Epithelial cell of prostate (primary cell): ENCODE results near the gene RSPH6A.

Experiments used
- DNase-seq: peaks from one replicate; pipeline ENCODE4 v3.0.0-alpha.2; 2011; ENCODE audit warnings: low read depth, low spot score
- H3K27ac ChIP-seq: fragments of 450-650 bp; 2 replicates; pipeline ENCODE4 v1.5.1; 2017; ENCODE audit warnings: mild to moderate bottlenecking

The RSPH6A gene

DNA sequence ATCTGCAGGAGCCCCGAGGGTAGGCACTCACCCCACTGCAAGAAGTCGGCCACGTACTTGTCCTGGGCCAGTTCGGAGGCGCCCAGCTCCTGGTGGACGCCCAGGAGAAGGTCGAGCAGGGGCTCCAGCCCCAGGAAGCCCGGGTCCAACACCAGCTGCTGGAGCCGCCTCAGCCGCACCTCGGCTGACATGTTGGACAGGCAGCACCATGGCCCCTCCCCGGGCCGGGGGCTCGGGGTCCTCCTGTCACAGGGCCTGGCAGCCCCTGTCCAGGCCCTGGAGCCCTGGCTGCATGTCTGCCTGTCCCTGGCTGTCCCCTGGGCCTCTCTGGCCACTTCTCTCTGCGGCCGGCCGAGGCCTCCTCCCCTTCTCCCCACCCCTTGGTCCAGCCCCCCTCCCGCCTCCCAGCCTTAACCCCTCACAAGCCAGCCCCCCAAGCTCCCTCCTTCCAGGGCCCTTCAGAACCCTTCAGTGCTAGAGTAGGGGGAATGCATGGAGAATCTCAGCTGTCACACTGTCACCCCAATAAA is 32.9 kb downstream of the RSPH6A start, which contains the start of gene DMPK:
TSS of gene DMPK (minus strand) at position 329 of the 530 bp plus-strand sequence. CDS start at position 191, 138 bp downstream.
- no peak for DNase-seq
- H3K27ac ChIP-seq = peak within 1 kb of the TSS; percentile 24

DNA sequence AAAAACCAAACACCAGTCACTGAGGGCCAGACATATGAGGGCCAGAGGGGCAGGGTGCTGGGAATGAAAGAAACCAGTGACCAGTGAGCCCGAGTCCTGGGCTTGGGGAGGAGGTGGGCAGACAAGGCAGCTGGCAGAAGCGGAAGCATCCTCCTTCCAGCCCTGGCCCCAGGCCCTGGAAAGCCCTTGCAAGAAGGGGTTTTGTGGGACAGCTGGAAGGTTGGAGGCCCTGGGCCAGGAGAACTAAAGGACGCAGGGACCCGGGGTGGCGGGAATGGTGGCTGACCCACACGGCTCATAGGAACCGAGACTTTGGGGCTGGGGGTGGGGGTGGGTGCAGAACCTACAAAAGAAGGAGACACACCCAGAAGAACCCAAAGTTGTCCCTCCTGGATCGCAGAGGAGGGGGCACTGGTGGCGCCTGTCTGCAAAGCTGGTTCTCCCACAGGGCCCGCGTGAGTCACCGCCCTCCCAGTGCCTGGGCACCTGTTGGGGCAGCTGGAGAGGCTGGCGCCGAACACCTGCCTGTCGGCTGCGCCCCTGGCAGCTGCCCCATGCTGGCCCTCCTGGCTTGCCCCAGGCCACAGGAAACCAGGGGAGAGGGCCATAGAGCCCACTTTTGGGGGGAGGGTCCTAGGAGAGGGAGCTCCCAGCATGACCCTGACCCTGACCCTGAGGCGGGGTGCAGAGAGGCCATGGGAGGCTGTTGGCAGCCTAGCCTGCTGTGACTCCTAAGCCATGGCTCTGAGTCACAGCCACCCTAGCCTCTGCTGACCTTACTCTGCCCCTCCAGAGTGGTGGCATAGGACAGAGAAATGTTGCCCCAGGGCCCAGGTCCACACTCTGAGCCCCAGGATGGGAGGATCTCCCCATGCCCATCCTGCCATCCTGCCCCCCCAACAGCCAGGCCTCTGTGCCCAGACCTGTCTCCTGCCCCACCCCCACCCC is 33.6 kb downstream of the RSPH6A start:
- DNase-seq = no peak
- H3K27ac ChIP-seq = peak overlapping the region; percentile 24

DNA sequence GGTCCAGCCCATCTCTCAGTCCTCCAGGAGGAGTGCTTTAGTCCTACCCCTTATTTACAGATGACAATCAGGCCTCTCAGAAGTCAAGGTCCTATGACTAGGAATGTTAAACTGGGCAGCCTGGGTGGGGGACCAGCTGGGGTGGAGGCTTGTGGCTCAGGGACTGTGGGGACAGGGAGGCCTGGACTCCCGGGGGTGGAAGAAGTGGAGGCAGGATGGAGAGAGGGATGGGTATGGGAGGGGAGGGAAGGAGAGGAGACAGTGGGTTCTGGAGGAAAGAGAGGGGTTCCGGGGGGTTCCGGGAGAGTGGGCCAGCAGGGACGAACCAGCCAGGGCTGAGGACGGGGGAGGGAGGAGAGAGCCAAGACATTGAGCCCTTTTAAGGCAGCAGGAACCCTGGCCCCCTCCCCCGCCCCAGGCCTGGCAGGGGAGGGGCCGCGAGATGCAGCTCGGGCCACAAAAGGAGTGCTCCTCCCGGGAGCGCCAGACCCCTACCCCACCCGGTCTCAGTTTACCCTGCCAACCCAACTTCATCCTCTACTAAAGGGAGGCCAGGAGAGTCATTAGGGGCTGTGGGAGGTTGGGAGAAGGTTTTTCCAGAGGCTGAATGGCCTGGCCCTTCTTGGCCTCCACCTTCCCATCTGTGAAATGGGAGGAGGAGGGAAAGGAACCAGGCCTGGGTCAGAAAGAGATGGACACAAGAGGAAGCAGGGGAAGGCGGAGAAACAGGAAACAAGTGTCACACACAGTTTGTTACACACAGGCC is 34.5 kb downstream of the RSPH6A start:
- H3K27ac ChIP-seq = no peak overlapping the region
- no peak for DNase-seq

DNA sequence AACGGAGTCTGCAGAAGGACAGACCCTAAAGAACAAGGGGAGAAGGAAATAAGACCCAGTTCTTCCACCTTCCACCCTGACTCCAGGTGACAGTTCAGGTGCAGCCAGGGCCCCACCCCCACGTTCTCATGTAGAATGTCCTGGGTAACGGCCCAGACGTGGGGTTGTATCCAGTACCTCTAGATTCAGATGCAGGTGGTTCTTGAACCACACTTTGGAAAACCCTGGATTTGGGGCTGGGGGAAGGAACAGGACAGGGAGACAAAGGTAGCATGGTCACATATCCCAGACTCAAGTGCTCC is 35.0 kb downstream of the RSPH6A start:
- no peak overlapping the region for H3K27ac ChIP-seq
- no peak for DNase-seq

DNA sequence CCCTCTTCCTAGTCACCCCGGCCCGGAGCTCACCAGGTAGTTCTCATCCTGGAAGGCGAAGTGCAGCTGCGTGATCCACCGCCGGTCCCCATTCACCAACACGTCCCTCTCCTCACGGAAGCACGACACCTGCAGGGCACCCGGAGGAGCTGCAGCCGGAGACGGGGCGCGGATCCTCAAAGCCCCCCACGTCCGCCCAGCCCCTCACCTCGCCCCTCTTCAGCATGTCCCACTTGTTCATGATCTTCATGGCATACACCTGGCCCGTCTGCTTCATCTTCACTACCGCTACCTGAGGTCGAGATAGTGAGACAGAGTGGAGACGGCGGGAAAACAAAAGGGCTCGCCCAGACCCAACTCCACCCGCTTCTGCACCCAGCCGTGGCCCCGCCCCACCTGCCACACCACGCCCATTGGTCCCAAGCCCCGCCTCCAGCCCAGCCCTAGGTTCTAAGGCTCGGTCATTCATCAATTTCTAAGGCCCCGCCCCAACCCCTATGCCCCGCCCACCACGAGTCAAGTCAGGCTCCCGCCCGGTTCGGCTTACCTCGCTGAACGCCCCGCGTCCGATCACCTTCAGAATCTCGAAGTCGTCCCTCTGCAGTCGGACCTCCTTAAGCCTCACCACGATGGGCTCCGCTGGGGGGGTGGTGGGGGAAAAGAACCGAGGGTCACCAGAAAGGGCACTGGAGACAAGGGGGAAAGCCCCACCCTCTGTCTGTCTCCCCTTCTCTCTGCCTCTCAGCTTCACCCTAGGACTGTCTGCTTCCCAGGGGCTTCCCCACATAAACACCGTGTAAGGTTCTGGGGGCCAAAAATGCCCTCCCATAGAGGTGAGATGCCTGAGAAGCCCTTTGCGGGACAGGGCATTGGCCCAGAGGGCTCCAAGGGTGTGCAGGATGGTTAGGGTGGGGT is 35.6 kb downstream of the RSPH6A start:
- H3K27ac ChIP-seq = no peak overlapping the region
- DNase-seq = no peak

DNA sequence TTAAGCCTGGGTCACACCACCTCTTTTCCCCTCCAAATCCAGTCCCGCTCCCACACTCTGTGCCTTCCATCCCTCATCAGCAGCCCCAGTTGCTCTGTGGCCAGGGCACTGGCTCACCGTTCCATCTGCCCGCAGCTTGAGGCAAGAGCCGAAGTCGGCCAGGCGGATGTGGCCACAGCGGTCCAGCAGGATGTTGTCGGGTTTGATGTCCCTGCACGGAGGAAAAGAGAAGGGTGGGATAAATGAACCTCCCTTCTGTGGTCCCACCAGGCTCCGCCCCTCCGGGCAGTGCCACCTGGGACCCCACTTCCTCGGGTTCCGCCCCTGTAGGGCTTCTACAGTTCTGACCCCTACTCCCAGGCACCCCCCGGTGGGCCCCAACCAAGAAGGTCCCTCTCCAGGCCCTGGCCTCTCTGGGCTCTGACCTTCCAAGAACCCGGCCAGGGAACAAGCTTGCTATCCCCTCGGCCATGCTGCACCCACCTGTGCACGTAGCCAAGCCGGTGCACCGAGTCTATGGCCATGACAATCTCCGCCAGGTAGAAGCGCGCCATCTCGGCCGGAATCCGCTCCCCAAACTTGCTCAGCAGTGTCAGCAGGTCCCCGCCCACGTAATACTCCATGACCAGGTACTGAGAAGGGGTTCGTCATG is 37.0 kb downstream of the RSPH6A start:
- no peak overlapping the region for H3K27ac ChIP-seq
- no peak for DNase-seq

DNA sequence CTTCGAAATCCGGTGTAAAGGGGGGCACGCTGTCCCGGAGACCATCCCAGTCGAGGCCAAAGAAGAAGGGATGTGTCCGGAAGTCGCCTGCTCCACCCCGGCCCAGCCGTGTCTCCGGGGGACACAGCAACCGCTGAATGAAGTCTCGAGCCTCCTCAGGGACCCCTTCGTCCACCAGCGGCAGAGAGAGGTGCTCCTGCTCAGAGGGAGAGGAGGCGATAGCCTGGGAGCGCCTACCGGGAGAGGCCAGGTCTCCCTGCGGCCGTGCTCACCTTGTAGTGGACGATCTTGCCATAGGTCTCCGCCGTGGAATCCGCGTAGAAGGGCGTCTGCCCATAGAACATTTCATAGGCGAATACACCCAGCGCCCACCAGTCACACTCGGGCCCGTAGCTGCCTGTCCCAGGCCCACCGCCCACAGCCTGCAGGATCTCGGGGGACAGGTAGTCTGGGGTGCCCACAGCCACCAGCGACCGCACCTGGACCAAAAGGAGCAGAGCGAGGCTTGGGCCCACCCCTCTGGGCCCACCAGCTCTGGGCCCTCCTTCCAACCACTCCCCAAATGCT is 37.6 kb downstream of the RSPH6A start:
- H3K27ac ChIP-seq = no peak overlapping the region
- no peak for DNase-seq

DNA sequence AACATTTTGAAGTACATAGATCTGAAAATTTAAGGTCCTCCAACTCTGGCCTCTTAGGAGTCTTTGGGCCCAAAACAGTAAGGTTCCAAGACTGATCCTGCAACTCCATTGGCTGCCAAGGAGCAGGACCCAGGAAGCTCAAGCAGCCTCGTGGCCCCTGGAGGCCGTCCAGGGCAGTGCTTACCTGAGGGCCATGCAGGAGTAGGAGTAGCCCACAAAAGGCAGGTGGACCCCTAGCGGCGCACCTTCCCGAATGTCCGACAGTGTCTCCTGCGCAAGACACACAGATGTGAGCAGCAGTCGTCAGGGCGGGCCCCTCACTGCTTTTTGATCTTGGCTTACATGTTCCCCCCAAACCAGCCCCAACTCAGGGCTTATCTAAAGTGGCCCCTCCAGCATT is 40.3 kb downstream of the RSPH6A start:
- DNase-seq = no peak
- H3K27ac ChIP-seq = no peak overlapping the region

DNA sequence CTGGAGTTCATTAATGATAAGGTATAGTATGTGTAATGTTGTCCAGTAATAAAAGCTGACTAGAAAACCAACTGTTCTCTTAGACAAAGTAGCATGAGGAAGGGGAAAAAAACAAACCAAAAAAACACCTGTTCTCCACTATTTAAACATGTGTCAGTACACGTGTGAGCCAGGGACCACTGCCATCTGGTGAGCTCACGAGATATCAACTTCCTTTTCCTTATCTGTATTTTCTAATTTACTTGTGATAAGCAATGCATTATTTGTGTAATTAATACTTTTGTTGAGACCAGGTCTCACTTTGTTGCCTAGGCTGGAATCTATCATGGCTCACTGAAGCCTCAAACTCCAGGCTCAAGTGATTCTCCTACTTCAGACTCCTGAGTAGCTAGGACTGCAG is 41.7 kb downstream of the RSPH6A start:
- no peak overlapping the region for H3K27ac ChIP-seq
- DNase-seq = no peak

DNA sequence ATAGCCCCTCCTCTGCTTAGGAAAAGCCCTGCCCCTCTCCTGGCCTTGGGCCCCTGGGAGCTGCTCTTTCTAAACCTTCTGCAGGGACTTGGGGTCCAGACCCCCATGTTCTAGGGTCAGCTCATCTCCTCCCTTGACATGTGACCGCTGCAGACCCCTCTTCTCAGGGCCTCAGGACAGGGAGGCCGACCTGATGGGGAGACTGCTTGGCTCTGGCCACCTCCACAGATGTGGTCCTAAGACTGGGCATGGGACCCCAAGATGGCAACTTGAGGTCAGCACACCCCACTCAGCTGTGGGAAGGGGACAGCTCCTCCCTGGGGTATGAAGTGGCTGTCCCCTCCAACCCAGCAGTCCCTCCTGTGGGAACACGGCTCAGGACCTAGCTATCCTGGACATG is 42.2 kb downstream of the RSPH6A start:
- no peak overlapping the region for H3K27ac ChIP-seq
- no peak for DNase-seq

DNA sequence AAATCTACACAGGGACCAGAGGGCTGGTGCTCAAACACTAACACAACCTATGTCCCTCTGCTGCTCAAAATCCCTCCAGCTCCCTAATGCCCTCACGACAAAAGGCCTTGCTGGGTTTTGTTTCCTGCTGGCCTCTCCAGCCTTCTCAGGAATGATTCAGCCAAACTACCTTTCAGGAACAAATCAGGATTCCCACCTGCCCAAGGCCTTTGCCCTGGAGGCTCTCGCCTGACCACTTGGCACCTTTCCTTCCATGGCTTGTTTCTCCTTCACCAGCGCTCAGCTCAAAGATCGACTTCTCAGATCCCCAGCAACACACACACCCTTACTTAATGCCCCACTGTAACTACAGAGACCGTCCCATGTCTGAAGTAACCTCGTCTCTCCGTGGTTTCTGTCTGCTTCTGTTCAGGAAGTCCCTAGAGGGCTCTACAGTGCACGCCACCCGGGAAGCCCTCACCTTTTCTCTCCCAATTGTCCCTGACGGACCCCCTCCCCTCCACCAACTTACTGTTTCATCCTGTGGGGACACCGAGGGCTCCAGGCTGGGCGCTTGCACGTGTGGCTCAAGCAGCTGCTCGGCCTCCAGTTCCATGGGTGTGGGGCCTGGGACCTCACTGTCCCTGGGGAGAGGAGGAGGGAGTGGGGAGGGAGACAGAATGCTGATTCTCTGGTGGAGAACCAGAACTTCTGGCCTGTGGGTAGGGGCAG is 42.8 kb downstream of the RSPH6A start:
- DNase-seq = no peak

DNA sequence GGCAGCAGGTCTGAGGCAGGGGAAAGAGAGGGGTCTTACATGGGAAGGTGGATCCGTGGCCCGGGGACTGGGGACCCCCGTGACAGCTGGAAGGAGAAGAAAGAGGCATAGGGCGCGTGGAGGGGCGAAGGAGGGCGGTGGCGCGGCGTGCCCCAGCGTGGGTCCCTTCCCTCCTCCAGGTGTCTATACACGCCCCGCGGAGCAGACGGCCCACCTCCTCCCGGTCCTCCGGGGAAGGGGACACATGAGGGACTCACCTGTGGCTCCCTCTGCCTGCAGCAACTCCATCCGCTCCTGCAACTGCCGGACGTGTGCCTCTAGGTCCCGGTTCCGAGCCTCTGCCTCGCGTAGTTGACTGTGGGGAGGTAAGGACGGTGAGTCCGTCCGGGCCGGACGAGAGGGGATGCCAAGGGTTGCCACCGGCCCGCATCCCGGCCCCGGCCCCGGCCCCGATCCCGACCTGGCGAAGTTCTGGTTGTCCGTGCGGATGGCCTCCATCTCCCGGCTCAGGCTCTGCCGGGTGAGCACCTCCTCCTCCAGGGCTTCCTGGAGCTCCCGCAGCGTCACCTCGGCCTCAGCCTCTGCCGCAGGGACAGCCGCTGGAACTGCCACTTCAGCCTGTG is 43.7 kb downstream of the RSPH6A start:
- no peak overlapping the region for H3K27ac ChIP-seq
- no peak for DNase-seq

More for the DNA sequence above, 42.8 kb downstream of the RSPH6A start:
- H3K27ac ChIP-seq = no peak overlapping the region

DNA sequence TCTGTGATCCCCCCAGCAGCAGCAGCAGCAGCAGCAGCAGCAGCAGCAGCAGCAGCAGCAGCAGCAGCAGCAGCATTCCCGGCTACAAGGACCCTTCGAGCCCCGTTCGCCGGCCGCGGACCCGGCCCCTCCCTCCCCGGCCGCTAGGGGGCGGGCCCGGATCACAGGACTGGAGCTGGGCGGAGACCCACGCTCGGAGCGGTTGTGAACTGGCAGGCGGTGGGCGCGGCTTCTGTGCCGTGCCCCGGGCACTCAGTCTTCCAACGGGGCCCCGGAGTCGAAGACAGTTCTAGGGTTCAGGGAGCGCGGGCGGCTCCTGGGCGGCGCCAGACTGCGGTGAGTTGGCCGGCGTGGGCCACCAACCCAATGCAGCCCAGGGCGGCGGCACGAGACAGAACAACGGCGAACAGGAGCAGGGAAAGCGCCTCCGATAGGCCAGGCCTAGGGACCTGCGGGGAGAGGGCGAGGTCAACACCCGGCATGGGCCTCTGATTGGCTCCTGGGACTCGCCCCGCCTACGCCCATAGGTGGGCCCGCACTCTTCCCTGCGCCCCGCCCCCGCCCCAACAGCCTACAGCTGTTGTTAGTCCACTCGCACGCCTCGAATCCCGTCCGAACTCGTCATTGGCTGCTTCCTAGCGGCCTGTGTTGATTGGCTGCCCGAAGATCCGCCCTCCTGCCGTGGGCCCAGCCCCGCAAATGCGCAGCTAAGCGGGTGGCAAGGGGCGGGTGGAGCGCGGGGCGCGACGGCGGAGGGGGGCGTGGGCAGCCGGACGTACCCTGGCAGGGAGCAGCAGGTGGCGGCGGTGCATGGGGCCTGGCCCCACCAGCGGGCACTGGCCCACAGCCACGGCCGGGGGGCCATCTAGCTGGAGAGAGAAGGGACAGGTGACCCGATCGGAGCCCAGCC is 44.7 kb downstream of the RSPH6A start:
- peak overlapping the region; percentile 84 for H3K27ac ChIP-seq
- DNase-seq = peak; percentile 92

DNA sequence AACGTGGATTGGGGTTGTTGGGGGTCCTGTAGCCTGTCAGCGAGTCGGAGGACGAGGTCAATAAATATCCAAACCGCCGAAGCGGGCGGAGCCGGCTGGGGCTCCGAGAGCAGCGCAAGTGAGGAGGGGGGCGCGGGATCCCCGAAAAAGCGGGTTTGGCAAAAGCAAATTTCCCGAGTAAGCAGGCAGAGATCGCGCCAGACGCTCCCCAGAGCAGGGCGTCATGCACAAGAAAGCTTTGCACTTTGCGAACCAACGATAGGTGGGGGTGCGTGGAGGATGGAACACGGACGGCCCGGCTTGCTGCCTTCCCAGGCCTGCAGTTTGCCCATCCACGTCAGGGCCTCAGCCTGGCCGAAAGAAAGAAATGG is 45.3 kb downstream of the RSPH6A start:
- no peak for DNase-seq
- peak overlapping the region; percentile 84 for H3K27ac ChIP-seq

DNA sequence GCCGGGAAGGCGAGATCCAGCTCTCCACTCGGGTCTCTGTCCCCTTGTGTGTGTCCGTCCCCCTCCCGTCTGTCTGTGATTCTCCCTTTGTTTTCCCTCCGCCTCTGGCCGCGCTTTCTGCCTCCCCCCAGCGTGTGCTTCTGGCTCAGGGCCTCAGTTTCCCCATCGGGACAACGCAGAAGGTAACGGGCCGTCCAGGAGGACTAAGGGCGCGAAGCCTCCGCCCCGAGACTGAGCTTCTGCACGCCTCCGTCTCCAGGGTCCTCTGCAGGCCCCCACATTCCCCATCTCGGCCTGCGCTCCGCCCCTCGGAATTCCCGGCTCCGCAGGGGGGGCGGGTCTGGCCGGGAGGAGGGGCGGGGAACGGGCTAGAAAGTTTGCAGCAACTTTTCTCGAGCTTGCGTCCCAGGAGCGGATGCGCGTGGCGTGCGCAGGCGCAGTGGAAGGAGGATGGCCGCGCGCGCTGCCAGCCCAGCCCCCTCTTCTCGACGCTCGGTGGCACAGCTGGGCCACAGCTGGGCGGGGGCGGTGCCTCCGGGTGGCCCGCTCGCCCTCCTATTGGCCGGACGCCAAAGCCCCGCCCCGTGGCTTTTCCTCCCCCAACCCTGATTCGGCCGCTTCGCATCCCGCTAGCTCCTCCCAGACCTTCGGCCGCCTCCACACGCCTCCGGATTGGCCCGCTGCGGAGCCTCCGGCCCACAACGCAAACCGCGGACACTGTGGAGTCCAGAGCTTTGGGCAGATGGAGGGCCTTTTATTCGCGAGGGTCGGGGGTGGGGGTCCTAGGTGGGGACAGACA is 45.9 kb downstream of the RSPH6A start, which contains the start of gene SIX5:
TSS of gene SIX5 (minus strand) at position 269 of the 799 bp plus-strand sequence. CDS start 408 bp downstream, outside the sequence.
- H3K27ac ChIP-seq = peak within 1 kb of the TSS; percentile 84

DNA sequence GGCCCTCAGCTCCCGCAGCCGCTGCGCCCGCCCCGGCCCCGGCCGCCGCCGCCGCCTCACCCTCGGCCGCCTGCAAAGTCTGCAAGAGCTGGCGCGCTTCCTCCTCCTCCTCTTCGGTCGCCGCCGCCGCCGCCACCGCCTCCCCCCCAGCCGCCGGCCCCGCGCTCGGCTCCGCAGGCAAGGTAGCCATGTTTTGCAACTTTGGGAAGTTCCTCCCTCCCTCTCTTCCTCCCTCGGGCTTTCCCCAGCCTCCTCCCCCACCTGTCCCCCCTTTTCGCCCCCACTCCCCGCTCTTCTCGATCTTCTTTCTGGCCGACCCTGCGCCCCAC is 46.5 kb downstream of the RSPH6A start:
- DNase-seq = no peak
- H3K27ac ChIP-seq = peak overlapping the region; percentile 84

More for the DNA sequence above, 45.9 kb downstream of the RSPH6A start, which contains the start of gene SIX5:
- peak; percentile 82 for DNase-seq
